Bronchial epithelial cell (primary cell): ENCODE data around the gene SNORC. TPM values are rescaled to one million over a fixed set of nuclear protein-coding genes. Genes with fewer than 3 reads are reported as not detected.

ENCODE experiments used
- DNase-seq: peaks from one replicate; pipeline ENCODE4 v3.0.0-alpha.2; 2010; ENCODE audit warnings: low read depth
- FAIRE-seq: peaks from 2 replicates; lab custom pipeline; 2011; peaks lifted over from hg19 to GRCh38; lab: Jason Lieb, UNC
- H3K27me3 ChIP-seq: 2 replicates; pipeline ENCODE4 v1.5.1; 2011; ENCODE audit warnings: low read length; ENCODE audit not compliant: control insufficient read depth, insufficient read depth
- H3K36me3 ChIP-seq: 2 replicates; pipeline ENCODE4 v1.5.1; 2011; ENCODE audit warnings: low read length; ENCODE audit not compliant: control insufficient read depth, insufficient read depth
- H3K4me3 ChIP-seq: 2 replicates; pipeline ENCODE4 v1.5.1; 2011; ENCODE audit warnings: mild to moderate bottlenecking, low read depth, low read length, control low read depth
- total RNA-seq: library from RNA; depleted of rRNA; stranded (reverse); fragments of >200 nt; gene quantifications from 2 replicates; pipeline ENCODE4 v1.2.1, GENCODE V29; 2014
- TF ChIP-seq, protein P1 (sequence below): IDR thresholded peaks from 2 replicates; pipeline ENCODE4 v1.5.1; 2011; ENCODE audit warnings: mild to moderate bottlenecking, moderate library complexity, low read length, control low read depth, inconsistent platforms; ENCODE audit not compliant: insufficient read depth, severe bottlenecking

SNORC gene
- total RNA-seq, 1 donor from 2014 or later, result 0.53 TPM

GRCh38 chr2:232882085-232882484 lies 12.0 kb downstream of the SNORC start:
- no peak for DNase-seq
- Histone ChIP-seq H3K27me3 (no peaks in the 10 kb centered on the region), H3K36me3 (no peaks in the 10 kb centered on the region), H3K4me3 (no peak overlapping the region)
- TF ChIP-seq, protein P1, sequence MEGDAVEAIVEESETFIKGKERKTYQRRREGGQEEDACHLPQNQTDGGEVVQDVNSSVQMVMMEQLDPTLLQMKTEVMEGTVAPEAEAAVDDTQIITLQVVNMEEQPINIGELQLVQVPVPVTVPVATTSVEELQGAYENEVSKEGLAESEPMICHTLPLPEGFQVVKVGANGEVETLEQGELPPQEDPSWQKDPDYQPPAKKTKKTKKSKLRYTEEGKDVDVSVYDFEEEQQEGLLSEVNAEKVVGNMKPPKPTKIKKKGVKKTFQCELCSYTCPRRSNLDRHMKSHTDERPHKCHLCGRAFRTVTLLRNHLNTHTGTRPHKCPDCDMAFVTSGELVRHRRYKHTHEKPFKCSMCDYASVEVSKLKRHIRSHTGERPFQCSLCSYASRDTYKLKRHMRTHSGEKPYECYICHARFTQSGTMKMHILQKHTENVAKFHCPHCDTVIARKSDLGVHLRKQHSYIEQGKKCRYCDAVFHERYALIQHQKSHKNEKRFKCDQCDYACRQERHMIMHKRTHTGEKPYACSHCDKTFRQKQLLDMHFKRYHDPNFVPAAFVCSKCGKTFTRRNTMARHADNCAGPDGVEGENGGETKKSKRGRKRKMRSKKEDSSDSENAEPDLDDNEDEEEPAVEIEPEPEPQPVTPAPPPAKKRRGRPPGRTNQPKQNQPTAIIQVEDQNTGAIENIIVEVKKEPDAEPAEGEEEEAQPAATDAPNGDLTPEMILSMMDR, result no peak
- no peak for FAIRE-seq

DNA sequence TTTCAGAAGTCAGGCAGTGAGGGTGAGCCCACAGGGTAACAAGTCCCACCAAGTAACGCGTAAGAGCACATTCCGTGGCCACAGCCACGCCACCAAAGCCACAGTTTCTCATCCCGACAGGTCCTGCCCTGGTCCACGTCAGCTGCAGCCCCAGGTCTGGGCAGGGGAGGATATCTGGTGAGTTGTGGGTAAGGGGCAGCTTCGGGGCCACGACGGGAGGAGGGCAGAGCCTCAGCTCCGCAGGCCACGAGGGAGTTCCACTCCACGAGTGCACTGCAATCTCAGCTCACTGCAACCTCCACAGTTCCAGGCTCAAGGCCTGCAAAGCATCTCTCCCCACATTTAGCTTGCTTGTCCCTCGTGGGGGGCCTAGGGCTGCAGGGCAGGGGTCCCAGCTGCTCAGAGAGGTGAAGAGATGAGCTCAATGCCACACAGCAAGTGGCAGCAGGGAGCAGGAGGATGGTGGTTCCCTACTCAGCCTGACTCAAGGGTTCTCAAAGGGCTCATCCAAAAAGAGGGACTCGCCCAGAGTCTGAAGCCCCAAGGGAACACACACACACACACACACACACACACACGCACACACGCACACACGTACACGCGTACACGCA lies 12.5 kb downstream of the SNORC start:
- no peaks in the 10 kb centered on the region for H3K36me3 ChIP-seq
- TF ChIP-seq, protein P1, result no peak
- no peak overlapping the region for H3K4me3 ChIP-seq
- no peaks in the 10 kb centered on the region for H3K27me3 ChIP-seq
- FAIRE-seq (no peak), DNase-seq (no peak)

GRCh38 chr2:232883116-232883721 lies 13.2 kb downstream of the SNORC start:
- Histone ChIP-seq H3K27me3 (no peaks in the 10 kb centered on the region), H3K4me3 (no peak overlapping the region), H3K36me3 (no peaks in the 10 kb centered on the region)
- FAIRE-seq (no peak), DNase-seq (no peak)
- TF ChIP-seq, protein P1, result no peak

- TF ChIP-seq, protein P1, result no peak
- FAIRE-seq (peak; percentile 68), DNase-seq (no peak)
These were observed 13.9 kb downstream of the SNORC start for GRCh38 chr2:232884001-232884421.

GRCh38 chr2:232884549-232885263 lies 14.6 kb downstream of the SNORC start:
- FAIRE-seq (no peak), DNase-seq (no peak)
- H3K36me3 ChIP-seq, result no peaks in the 10 kb centered on the region
- no peaks in the 10 kb centered on the region for H3K27me3 ChIP-seq
- H3K4me3 ChIP-seq, result no peak overlapping the region
- TF ChIP-seq, protein P1, result no peak

More at GRCh38 chr2:232884001-232884421, 13.9 kb downstream of the SNORC start:
- no peaks in the 10 kb centered on the region for H3K36me3 ChIP-seq
- H3K27me3 ChIP-seq, result no peaks in the 10 kb centered on the region
- no peak overlapping the region for H3K4me3 ChIP-seq
